ENCODE data around the gene BMS1. TPM values are rescaled to one million over a fixed set of nuclear protein-coding genes. Genes with fewer than 3 reads are reported as not detected.

BMS1 gene
- total and polyA plus RNA-seq, 8 donors: 1.8 to 33.9 (median 6.7) TPM

GRCh38 chr10:42882597-42882996 is 100.0 kb downstream of the BMS1 start:
- Histone ChIP-seq H3K27me3 (peaks cover 0 to 33% (median 0%) of the 10 kb centered on the region in 3 donors), H3K36me3 (no peaks in the 10 kb centered on the region), H3K27ac (no peak overlapping the region), H3K4me1 (no peaks in the 10 kb centered on the region), H3K4me3 (no peak overlapping the region), H3K9me3 (peaks cover 0 to 22% (median 16%) of the 10 kb centered on the region in 4 donors)
- no peak for DNase-seq
- TF ChIP-seq EP300 (IDR thresholded peaks at IDR 0.05) (no peak), POLR2A (IDR thresholded peaks at IDR 0.05) (no peak), CTCF (IDR thresholded peaks at IDR 0.05) (no peak), POLR2AphosphoS5 (IDR thresholded peaks at IDR 0.05) (no peak)
- intact Hi-C loops (cut with DNase I; ENCODE audit: low total_unique reads): no loop called here
- 82 to 93% (median 88%) methylated on average over 3 of the region's 3 CpGs for WGBS, 5 donors

Small RNA genes within 50 kb of the gene (small RNA-seq; reads per million reads assigned to genes)
- 0 reads per million in 4 donors for gene RNU6-885P

Other genes with a start within 250 kb of the BMS1 start
- 10 to 100 TPM in 4 of 5 donors, 1 to 10 TPM in 1; 7.0 to 67.9 (median 21.8) TPM for gene ZNF33B, start 144.2 kb upstream of the BMS1 start, total RNA-seq
- 10 to 100 TPM; 11.5 to 29.5 (median 15.6) TPM for gene ZNF33B, start 144.2 kb upstream of the BMS1 start, polyA plus RNA-seq

All from stomach (tissue), 9 donors.